K562 (cell line): ENCODE data around the gene JHY.

ENCODE experiments used
- CREB1 ChIP-seq, 2 experiments: sonication (generic) in 1 of 2; formaldehyde crosslinking in 1 of 2; IDR thresholded peaks; 2 replicates each; pipeline versions ENCODE4 v1.6.1 to v1.8.0; 2012 to 2022; ENCODE audit warnings: inconsistent platforms in 1 of 2, mild to moderate bottlenecking in 1 of 2, missing genetic modification reagents in 1 of 2, moderate library complexity in 1 of 2
- CTCF ChIP-seq, 3 experiments: IDR thresholded peaks in 2 of 3; conservative IDR thresholded peaks in 1 of 3; 2 replicates each; pipeline ENCODE4 v1.5.1; 2011 to 2012; ENCODE audit warnings: low read length in 3 of 3, mild to moderate bottlenecking in 3 of 3, control low read depth in 2 of 3, improper control_type of control experiment in 1 of 3, inconsistent platforms in 1 of 3, low read depth in 1 of 3, mixed read lengths in 1 of 3, moderate library complexity in 1 of 3; ENCODE audit not compliant: insufficient read depth in 2 of 3
- EZH2 ChIP-seq: IDR thresholded peaks from 2 replicates; pipeline ENCODE4 v1.6.1; 2012; ENCODE audit warnings: low read depth, mild to moderate bottlenecking, inconsistent platforms, low read length, borderline replicate concordance
- FOXA1 ChIP-seq: fragments of 450-650 bp; IDR thresholded peaks from 2 replicates; pipeline ENCODE4 v1.6.1; 2016; ENCODE audit warnings: mild to moderate bottlenecking, borderline replicate concordance
- JUNB ChIP-seq: fragments of 450-650 bp; formaldehyde crosslinking; conservative IDR thresholded peaks from 2 replicates; pipeline ENCODE4 v1.4.0; 2020; ENCODE audit warnings: mild to moderate bottlenecking
- NRF1 ChIP-seq, 2 experiments: fragments of 450-650 bp; IDR thresholded peaks in 1 of 2; conservative IDR thresholded peaks in 1 of 2; 2 replicates each; pipeline ENCODE4 v1.6.1; 2014; ENCODE audit warnings: mild to moderate bottlenecking in 2 of 2
- POLR2A ChIP-seq: fragments of 450-650 bp; conservative IDR thresholded peaks from 2 replicates; pipeline ENCODE4 v1.6.1; 2016
- SMARCC2 ChIP-seq: fragments of 450-650 bp; IDR thresholded peaks from 2 replicates; pipeline ENCODE4 v1.6.1; 2017; ENCODE audit warnings: antibody characterized with exemption, moderate library complexity, mild to moderate bottlenecking, low read depth
- ZBTB2 ChIP-seq: fragments of 450-650 bp; IDR thresholded peaks from 2 replicates; pipeline ENCODE4 v1.6.1; 2016; ENCODE audit warnings: antibody characterized with exemption

- TF ChIP-seq EZH2 (no peak), POLR2A (no peak), NRF1 (conservative IDR thresholded peaks at IDR 0.05 in 1 of 2, IDR thresholded peaks at IDR 0.05 in 1 of 2) (no peak), FOXA1 (no peak), CTCF (IDR thresholded peaks at IDR 0.05 in 2 of 3, conservative IDR thresholded peaks at IDR 0.05 in 1 of 3; ENCODE audit: insufficient read depth in 2 of 3, low read depth in 1 of 3, low read length in 3 of 3) (no peak), ZBTB2 (no peak), JUNB (CRISPR knock-in tag) (no peak), CREB1 (IDR thresholded peaks at IDR 0.05) (no peak), CREB1 (CRISPR knock-in tag; IDR thresholded peaks at IDR 0.05) (no peak), SMARCC2 (no peak)
These were observed 20.5 kb upstream of the JHY start for GRCh38 chr11:122862091-122862490.
